ENCODE measurements around the gene FLYWCH1.
"Not testable (repeated sequence)": the region's sequence is repeated elsewhere in the genome, so short reads cannot be mapped to it uniquely, and the experiment has no call there.

Gene FLYWCH1

GRCh38 chr16:2928151-2928550, 16.4 kb downstream of the FLYWCH1 start:
- DNase-seq, result not testable (repeated sequence)

- DNase-seq, result no peak
These were observed 17.1 kb downstream of the FLYWCH1 start for GRCh38 chr16:2928796-2929195.

- no peak for DNase-seq
These were observed 18.0 kb downstream of the FLYWCH1 start for GRCh38 chr16:2929693-2930092.

- DNase-seq, result no peak
These were observed 18.5 kb downstream of the FLYWCH1 start for GRCh38 chr16:2930236-2930635.

- not testable (repeated sequence) for DNase-seq
These were observed 19.6 kb downstream of the FLYWCH1 start for GRCh38 chr16:2931231-2931914.

GRCh38 chr16:2933136-2933535, 21.4 kb downstream of the FLYWCH1 start:
- DNase-seq, result no peak

GRCh38 chr16:2933701-2934100, 22.0 kb downstream of the FLYWCH1 start:
- DNase-seq, result no peak

- no peak for DNase-seq
These were observed 22.7 kb downstream of the FLYWCH1 start for GRCh38 chr16:2934450-2934849.

GRCh38 chr16:2936436-2937011, 24.8 kb downstream of the FLYWCH1 start:
- DNase-seq, result no peak

- DNase-seq, result no peak
These were observed 25.4 kb downstream of the FLYWCH1 start for GRCh38 chr16:2937170-2937569.

GRCh38 chr16:2938206-2938605, 26.5 kb downstream of the FLYWCH1 start:
- no peak for DNase-seq

GRCh38 chr16:2939968-2940367, 28.2 kb downstream of the FLYWCH1 start:
- DNase-seq, result no peak

GRCh38 chr16:2942045-2942444, 30.3 kb downstream of the FLYWCH1 start:
- DNase-seq, result no peak

- not testable (repeated sequence) for DNase-seq
These were observed 32.0 kb downstream of the FLYWCH1 start for GRCh38 chr16:2943716-2944115.

GRCh38 chr16:2946649-2947048, 34.9 kb downstream of the FLYWCH1 start:
- no peak for DNase-seq

- DNase-seq, result no peak
These were observed 37.3 kb downstream of the FLYWCH1 start for GRCh38 chr16:2948807-2949704.

- DNase-seq, result no peak
These were observed 38.1 kb downstream of the FLYWCH1 start for GRCh38 chr16:2949705-2950352.

GRCh38 chr16:2950353-2950724, 38.6 kb downstream of the FLYWCH1 start:
- no peak for DNase-seq

- DNase-seq, result no peak
These were observed 39.0 kb downstream of the FLYWCH1 start for GRCh38 chr16:2950773-2951172.

- DNase-seq, result no peak
These were observed 40.9 kb downstream of the FLYWCH1 start for GRCh38 chr16:2952679-2953078.

GRCh38 chr16:2953706-2954627, 42.2 kb downstream of the FLYWCH1 start:
- peak; percentile 28 for DNase-seq
